HG03354 (cell line): ENCODE data around the gene GOLM1.
"Not testable (repeated sequence)": the region's sequence is repeated elsewhere in the genome, so short reads cannot be mapped to it uniquely, and the experiment has no call there.

Source experiments
- ATAC-seq: cut with Tn5 transposase; IDR thresholded peaks from one replicate; pipeline ENCODE4 v1.9.1; 2021; ENCODE audit warnings: mild to moderate bottlenecking; ENCODE audit not compliant: unreplicated experiment, poor library complexity, severe bottlenecking

The GOLM1 gene

GRCh38 chr9:86098824-86099700, at the start of gene GOLM1:
Gene GOLM1 (minus strand): TSS chr9:86099558. CDS start chr9:86079320, 20,238 bp downstream.
- peak; percentile 75 for ATAC-seq

- ATAC-seq, result not testable (repeated sequence)
Observed at GRCh38 chr9:86146671-86147070, 47.3 kb upstream of the GOLM1 start.

- not testable (repeated sequence) for ATAC-seq
Observed at GRCh38 chr9:86145960-86146359, 46.6 kb upstream of the GOLM1 start.

- no peak for ATAC-seq
Observed at GRCh38 chr9:86142973-86143372, 43.6 kb upstream of the GOLM1 start.

GRCh38 chr9:86141843-86142242, 42.5 kb upstream of the GOLM1 start:
- no peak for ATAC-seq

- ATAC-seq, result no peak
Observed at GRCh38 chr9:86135371-86135770, 36.0 kb upstream of the GOLM1 start.

- ATAC-seq, result no peak
Observed at GRCh38 chr9:86134361-86134760, 35.0 kb upstream of the GOLM1 start.

- no peak for ATAC-seq
Observed at GRCh38 chr9:86128235-86128822, 29.0 kb upstream of the GOLM1 start.

GRCh38 chr9:86126998-86127972, 27.9 kb upstream of the GOLM1 start:
- ATAC-seq, result no peak

GRCh38 chr9:86122311-86122710, 23.0 kb upstream of the GOLM1 start:
- ATAC-seq, result no peak

GRCh38 chr9:86119457-86119856, 20.1 kb upstream of the GOLM1 start:
- ATAC-seq, result no peak

GRCh38 chr9:86116425-86116824, 17.1 kb upstream of the GOLM1 start:
- ATAC-seq, result no peak

GRCh38 chr9:86115886-86116285, 16.5 kb upstream of the GOLM1 start:
- ATAC-seq, result no peak

- no peak for ATAC-seq
Observed at GRCh38 chr9:86112057-86112456, 12.7 kb upstream of the GOLM1 start.

GRCh38 chr9:86102626-86103025, 3.3 kb upstream of the GOLM1 start:
- ATAC-seq, result no peak

GRCh38 chr9:86099701-86100364, 475 bp upstream of the GOLM1 start:
- ATAC-seq, result no peak

- no peak for ATAC-seq
Observed at GRCh38 chr9:86097510-86098224, 1.7 kb downstream of the GOLM1 start.

GRCh38 chr9:86096386-86096785, 3.0 kb downstream of the GOLM1 start:
- ATAC-seq, result no peak
